Suprapubic skin (tissue), 4 donors: ENCODE data around the gene MGAT5B. TPM values are rescaled to one million over a fixed set of nuclear protein-coding genes. Genes with fewer than 3 reads are reported as not detected.

Experiments
- DNase-seq, 2 donors: peaks; one replicate each; pipeline ENCODE4 v3.0.0-alpha.2; 2019; ENCODE audit warnings: low spot score in 2 of 2
- H3K27ac ChIP-seq: fragments of 200-600 bp; sonication (generic); one replicate; pipeline ENCODE4 v1.5.1; 2019
- H3K27me3 ChIP-seq: fragments of 200-600 bp; sonication (generic); one replicate; pipeline ENCODE4 v1.5.1; 2019
- H3K36me3 ChIP-seq: fragments of 200-600 bp; sonication (generic); one replicate; pipeline ENCODE4 v1.5.1; 2019
- H3K4me1 ChIP-seq: fragments of 200-600 bp; sonication (generic); one replicate; pipeline ENCODE4 v1.5.1; 2019
- H3K4me3 ChIP-seq: fragments of 200-600 bp; sonication (generic); one replicate; pipeline ENCODE4 v1.5.1; 2019; ENCODE audit warnings: mild to moderate bottlenecking
- H3K9me3 ChIP-seq: fragments of 200-600 bp; sonication (generic); one replicate; pipeline ENCODE4 v1.5.1; 2019
- CTCF ChIP-seq, 2 donors: fragments of 200-600 bp in 1 of 2; fragments of 450-650 bp in 1 of 2; sonication (generic) in 1 of 2; IDR thresholded peaks; one replicate each; pipeline ENCODE4 v1.5.1; 2016 to 2019; ENCODE audit warnings: antibody characterized with exemption in 2 of 2, mild to moderate bottlenecking in 1 of 2, moderate library complexity in 1 of 2
- EP300 ChIP-seq: sonication (generic); formaldehyde crosslinking; IDR thresholded peaks from one replicate; pipeline ENCODE4 v1.6.1; 2017; ENCODE audit warnings: antibody characterized with exemption
- POLR2A ChIP-seq, 2 donors: fragments of 450-650 bp; IDR thresholded peaks; one replicate each; pipeline ENCODE4 v1.6.1; 2017; ENCODE audit warnings: antibody characterized with exemption in 2 of 2, mild to moderate bottlenecking in 2 of 2, moderate library complexity in 2 of 2
- POLR2AphosphoS5 ChIP-seq, 3 donors: sonication (generic); formaldehyde crosslinking; IDR thresholded peaks; one replicate each; pipeline ENCODE4 v1.6.1; 2017; ENCODE audit warnings: antibody characterized with exemption in 3 of 3
- WGBS: methylation state at CpG from one replicate; pipeline ENCODE4 v1.1.5; 2018; 5-methylcytosine and 5-hydroxymethylcytosine counted together
- total RNA-seq, 4 donors: library from RNA; depleted of rRNA; stranded (reverse); fragments of >200 nt; gene quantifications; one replicate each; pipeline ENCODE4 v1.1.0, GENCODE V29; 2016

Gene MGAT5B
- total RNA-seq, 4 donors from 2014 or later, result 0.26 to 0.72 (median 0.30) TPM; not detected in 1

DNA sequence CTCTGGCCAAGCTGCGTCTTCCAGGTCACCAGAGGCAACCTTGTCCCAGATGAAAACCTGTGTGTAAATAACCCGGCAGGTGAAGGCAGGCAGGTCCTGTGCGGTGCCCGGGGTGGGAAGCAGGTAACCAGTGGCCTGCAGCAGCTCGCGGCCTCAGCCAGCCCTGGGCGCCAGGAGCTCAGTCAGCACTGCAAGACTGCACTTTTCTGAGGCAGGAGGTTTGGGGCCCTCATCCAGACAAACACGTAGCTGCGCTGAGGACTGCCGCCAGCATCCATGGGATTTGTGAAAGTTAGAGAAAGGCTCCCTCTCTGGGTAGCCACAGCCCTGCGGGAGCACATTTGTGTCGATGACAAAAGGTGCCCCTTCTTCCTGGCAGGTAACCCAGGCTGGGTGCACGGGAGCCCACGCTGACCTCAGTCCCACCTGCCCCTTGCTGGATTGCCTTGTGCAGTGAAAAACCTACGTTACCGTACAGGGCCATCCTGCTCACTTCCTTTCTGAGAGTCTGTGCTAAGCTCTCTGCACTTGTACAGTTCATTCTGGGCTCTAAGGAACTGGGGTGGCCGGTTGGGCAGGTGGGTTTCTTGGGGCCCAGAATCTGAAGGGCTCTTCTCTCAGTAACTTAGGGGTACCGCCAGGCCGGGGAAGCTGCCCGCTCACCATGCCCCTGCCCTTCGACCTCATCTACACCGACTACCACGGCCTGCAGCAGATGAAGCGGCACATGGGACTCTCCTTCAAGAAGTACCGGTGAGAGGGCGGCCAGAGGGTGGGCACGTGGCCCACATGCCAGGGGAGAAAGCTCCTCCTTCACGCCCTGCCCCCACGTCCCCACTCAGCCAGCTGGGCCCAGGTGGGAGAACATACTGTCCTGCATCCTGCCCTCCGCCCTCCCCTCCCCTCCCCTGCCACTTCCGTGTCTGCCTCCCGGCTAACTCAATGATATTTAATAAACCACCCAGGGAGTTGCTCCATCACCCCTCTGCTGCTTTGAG lies 56.4 kb downstream of the MGAT5B start:
- Histone ChIP-seq H3K9me3 (no peaks in the 10 kb centered on the region), H3K27me3 (peaks cover 40% of the 10 kb centered on the region), H3K27ac (no peak overlapping the region), H3K4me3 (no peak overlapping the region), H3K4me1 (no peaks in the 10 kb centered on the region), H3K36me3 (no peaks in the 10 kb centered on the region)
- 71% methylated on average over 23 of the region's 32 CpGs for WGBS
- no peak for DNase-seq
- TF ChIP-seq CTCF (IDR thresholded peaks at IDR 0.05) (no peak), POLR2A (IDR thresholded peaks at IDR 0.05) (no peak), POLR2AphosphoS5 (IDR thresholded peaks at IDR 0.05) (no peak), EP300 (no peak)

DNA sequence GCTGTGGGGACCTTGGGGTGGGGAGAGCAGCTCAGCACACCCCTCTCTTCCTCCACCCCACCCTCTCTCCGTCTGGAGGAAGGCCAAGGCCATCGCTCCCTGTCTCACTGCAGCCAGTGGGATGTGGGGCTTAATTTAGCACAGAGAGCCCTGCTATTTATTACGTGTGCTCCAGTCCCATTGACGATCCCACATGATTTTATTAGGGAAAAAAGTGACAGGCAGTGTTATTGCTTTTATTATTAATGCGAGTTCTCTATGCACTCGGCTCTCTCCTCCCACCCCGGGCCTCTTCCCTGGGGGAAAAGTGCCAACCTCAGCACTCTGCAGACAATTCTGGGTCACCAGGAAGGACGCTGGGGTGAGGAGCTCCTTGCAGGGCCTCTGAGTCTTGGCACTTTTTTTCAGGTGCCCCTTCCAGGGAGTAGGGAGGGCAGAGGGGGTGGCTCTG lies 57.3 kb downstream of the MGAT5B start:
- Histone ChIP-seq H3K4me1 (no peaks in the 10 kb centered on the region), H3K4me3 (no peak overlapping the region), H3K36me3 (no peaks in the 10 kb centered on the region), H3K9me3 (no peaks in the 10 kb centered on the region), H3K27ac (no peak overlapping the region), H3K27me3 (peaks cover 38% of the 10 kb centered on the region)
- DNase-seq, result no peak
- TF ChIP-seq EP300, result no peak
- no peak for TF ChIP-seq POLR2AphosphoS5 (IDR thresholded peaks at IDR 0.05)
- no peak for TF ChIP-seq POLR2A (IDR thresholded peaks at IDR 0.05)
- no peak for TF ChIP-seq CTCF (IDR thresholded peaks at IDR 0.05)
- WGBS, result 35% methylated on average over 7 of the region's 8 CpGs

DNA sequence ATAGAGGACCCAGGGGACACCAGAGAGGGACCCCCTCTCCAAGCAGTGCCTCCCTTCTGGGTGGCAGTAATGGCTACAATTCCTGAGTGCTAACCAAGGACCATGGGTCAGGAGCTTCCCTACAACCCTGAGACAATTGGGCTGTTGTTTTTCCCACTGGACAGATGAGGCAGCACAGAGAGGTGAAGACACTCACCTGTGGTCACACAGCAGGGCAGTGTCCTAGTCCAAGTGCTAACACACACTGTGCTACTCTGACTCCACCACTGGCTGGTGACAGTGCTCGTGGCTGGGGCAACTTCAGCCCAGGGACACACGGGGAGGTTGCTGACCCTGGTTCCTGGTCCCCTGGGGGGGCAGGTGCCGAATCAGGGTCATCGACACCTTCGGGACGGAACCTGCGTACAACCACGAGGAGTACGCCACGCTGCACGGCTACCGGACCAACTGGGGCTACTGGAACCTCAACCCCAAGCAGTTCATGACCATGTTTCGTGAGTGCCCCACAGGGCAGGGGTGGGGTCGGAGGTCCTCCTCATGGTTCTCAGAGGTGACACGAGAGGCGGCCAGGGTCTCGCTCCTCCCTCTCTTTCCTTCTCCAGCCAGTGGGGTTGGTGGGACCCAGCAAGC lies 58.1 kb downstream of the MGAT5B start:
- 91% methylated on average over 11 of the region's 17 CpGs for WGBS
- Histone ChIP-seq H3K36me3 (no peaks in the 10 kb centered on the region), H3K4me3 (no peak overlapping the region), H3K9me3 (no peaks in the 10 kb centered on the region), H3K4me1 (no peaks in the 10 kb centered on the region), H3K27me3 (peaks cover 31% of the 10 kb centered on the region), H3K27ac (no peak overlapping the region)
- no peak for DNase-seq
- no peak for TF ChIP-seq CTCF (IDR thresholded peaks at IDR 0.05)
- TF ChIP-seq EP300, result no peak
- no peak for TF ChIP-seq POLR2AphosphoS5 (IDR thresholded peaks at IDR 0.05)
- no peak for TF ChIP-seq POLR2A (IDR thresholded peaks at IDR 0.05)

DNA sequence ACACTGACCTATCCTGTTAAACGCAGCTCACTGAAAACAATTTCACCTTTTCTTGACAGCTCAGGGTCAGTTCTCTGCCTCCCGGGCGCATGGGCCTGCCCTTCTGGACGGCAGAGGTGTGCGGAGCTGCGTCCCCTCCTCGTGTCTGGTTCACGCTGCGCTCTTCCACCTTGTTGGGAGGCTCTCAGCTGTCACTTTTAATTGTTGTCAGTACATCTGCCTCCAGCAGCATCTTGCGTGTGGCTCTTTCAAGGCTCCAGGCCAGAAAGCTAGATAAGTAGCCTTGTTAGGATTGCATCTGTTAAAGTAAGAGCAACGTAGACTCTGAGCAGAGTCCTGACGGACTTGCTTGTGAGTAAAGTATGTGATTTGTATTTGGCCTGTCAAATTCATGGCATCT lies 59.4 kb downstream of the MGAT5B start:
- Histone ChIP-seq H3K36me3 (no peaks in the 10 kb centered on the region), H3K27ac (no peak overlapping the region), H3K4me3 (no peak overlapping the region), H3K4me1 (no peaks in the 10 kb centered on the region), H3K9me3 (no peaks in the 10 kb centered on the region), H3K27me3 (peaks cover 20% of the 10 kb centered on the region)
- no peak for TF ChIP-seq POLR2A (IDR thresholded peaks at IDR 0.05)
- TF ChIP-seq EP300, result no peak
- TF ChIP-seq POLR2AphosphoS5 (IDR thresholded peaks at IDR 0.05), result no peak
- no peak for TF ChIP-seq CTCF (IDR thresholded peaks at IDR 0.05)
- 61% methylated on average over 12 of the region's 12 CpGs for WGBS
- no peak for DNase-seq

- Histone ChIP-seq H3K4me1 (no peaks in the 10 kb centered on the region), H3K9me3 (no peaks in the 10 kb centered on the region), H3K27ac (no peak overlapping the region), H3K36me3 (no peaks in the 10 kb centered on the region), H3K27me3 (peaks cover 17% of the 10 kb centered on the region), H3K4me3 (no peak overlapping the region)
- no peak for DNase-seq
- WGBS, result 82% methylated on average over 4 of the region's 4 CpGs
- TF ChIP-seq POLR2A (IDR thresholded peaks at IDR 0.05), result no peak
- no peak for TF ChIP-seq EP300
- TF ChIP-seq CTCF (IDR thresholded peaks at IDR 0.05), result no peak
- no peak for TF ChIP-seq POLR2AphosphoS5 (IDR thresholded peaks at IDR 0.05)
Measured at GRCh38 chr17:76927982-76928381, 59.8 kb downstream of the MGAT5B start.
